HG03135 (cell line): ENCODE data around the gene MCMBP.
"Not testable (repeated sequence)": the region's sequence is repeated elsewhere in the genome, so short reads cannot be mapped to it uniquely, and the experiment has no call there.

Source experiments
- ATAC-seq: cut with Tn5 transposase; IDR thresholded peaks from one replicate; pipeline ENCODE4 v1.9.1; 2021; ENCODE audit warnings: mild to moderate bottlenecking, moderate library complexity; ENCODE audit not compliant: unreplicated experiment

Gene MCMBP

DNA sequence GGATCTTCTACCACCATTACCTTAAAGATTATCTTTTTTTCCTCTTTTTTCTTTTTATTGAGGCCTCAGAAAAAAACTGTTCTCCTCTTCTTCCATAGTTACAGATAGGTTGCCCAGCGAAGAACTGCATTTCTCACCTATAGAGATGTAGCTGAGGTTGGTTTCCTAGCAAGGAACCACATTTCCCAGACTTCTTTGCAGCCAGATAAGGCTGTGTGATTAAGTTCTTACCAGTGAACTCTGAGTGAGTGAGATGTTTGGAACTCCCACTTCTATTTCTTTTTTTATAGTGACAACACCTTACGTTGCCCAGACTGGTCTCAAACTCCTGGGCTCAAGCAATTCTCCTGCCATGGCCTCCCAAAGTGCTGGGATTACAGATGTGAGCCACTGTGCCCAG lies 5.9 kb upstream of the MCMBP start:
- ATAC-seq = no peak

DNA sequence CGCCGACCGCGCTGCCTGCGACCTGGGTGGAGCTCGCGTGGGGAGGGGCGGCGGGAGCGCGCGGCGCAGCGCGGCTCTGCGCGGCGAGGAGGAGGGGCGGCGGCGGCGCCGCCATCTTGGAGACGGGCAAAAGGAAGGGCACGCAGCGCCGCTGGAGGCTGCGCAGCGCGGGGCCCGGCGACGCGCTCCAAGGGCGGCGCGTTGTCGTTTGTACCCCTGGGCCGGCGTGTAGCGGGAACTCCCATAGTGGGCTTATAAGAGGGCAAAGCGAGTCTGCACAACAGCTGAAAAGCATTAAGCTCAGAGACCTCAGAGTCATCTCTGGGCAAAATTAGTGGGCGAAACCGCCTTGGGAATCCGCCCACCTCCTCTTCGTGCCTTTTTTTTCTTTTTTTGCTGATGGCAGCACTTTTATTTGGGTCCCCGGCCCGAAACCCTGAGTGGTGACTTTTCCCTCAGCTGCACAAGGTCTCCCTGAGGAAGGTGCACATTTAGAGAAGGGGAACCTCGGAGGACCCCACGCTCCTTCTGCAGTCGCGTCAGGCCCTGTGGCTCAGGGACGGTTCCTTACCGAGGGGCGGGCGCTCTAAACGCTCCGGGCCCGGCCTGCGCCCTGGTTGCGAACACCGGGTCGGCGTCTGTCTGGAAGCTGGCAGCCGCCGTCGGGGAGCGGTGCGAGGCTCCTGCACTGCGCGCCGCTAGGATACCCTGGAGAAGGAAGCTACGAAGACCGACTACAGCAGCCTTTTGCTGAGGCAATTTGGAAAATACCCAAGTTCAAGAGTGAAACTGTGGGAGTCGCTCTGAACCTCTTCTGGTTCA lies 428 bp upstream of the MCMBP start:
- ATAC-seq = peak; percentile 90

DNA sequence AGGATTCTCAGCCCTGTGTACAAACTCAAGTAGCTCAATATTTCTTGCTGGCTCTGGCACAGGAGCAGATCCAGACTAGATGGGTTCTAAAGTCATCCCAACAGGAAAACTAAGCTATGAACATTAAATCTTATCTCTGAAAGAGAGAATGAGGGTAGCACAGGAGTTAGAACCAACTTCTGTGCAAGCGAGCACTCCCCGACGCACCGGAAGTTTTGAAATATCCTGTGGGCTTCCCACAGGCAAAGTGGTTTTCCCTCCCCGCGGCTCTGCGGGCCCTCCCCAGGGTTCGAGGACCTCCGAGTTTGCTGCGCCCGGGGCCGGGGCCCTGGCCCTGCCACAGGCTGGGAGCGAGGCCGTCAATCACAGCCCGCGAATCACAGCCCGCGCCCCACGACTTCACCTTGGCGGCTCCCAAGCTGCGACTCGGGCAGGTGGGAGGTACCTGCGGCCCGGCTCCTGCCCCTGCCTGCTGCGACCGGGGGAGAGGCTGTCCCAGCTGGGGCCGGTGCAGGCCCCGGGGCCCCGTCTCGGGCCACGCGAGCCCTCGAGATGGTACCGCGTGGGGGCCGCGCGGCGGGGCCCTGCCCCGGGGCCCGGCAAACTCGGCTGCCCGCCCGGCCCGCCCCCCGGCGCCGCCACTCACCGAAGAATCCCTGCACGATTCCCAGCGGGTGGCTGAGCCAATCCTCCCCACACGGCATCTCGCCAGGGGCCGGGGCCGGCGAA lies 598 bp downstream of the MCMBP start:
- peak; percentile 43 for ATAC-seq

DNA sequence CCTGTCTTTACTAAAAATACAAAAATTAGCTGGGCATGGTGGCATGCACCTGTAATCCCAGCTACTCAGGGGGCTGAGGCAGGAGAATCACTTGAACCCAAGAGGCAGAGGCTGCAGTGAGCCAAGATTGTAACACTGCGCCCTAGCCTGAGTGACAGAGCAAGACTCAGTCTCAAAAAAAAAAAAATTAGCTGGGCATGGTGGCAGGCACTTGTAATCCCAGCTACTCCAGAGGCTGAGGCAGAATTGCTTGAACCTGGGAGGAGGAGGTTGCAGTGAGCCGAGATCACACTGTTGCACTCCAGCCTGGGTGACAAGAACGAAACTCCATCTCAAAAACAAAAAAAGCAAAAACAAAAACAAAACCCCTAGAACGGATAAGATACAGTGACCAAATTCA lies 3.2 kb downstream of the MCMBP start:
- not testable (repeated sequence) for ATAC-seq

DNA sequence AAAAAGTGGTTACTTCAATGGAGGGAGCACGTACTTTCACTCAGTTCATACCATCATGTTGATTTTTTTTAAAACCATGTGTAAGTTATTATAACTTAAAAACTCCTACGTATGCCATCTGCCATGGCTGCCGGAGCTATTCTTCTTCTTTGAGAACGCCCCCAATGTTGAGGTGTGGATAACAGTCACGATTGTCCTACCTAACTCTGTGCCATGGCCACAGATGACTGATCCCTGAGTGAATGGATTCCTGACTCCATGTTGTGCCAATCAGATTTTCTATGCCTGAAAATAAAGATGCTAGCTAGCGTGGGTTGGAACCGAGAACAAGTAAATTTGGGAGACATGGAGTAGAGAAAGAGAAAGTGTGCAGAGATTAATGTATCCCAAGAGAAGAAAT lies 5.3 kb downstream of the MCMBP start:
- ATAC-seq = no peak

DNA sequence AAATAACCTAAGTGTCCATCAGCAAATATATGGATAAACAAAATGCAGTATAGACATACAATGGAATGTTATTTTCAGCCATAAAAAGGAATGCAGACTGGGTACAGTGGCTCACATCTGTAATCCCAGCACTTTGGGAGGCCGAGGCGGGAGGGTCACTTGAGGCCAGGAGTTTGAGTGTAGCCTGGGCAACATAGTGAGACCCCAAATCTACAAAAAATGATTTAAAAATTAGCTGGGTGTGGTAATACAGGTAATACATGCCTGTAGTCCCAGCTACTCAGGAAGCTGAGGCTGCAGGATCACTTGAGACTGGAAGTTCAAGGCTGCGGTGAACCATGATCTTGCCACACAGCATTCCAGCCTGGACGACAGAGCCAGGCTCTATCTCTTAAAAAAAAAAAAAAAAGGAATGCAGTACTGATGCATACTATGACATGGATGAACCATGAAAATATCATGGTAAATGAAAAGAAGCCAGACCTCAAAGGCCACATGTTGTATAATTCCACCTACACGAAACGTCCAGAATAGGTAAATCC lies 6.9 kb downstream of the MCMBP start:
- ATAC-seq = no peak

DNA sequence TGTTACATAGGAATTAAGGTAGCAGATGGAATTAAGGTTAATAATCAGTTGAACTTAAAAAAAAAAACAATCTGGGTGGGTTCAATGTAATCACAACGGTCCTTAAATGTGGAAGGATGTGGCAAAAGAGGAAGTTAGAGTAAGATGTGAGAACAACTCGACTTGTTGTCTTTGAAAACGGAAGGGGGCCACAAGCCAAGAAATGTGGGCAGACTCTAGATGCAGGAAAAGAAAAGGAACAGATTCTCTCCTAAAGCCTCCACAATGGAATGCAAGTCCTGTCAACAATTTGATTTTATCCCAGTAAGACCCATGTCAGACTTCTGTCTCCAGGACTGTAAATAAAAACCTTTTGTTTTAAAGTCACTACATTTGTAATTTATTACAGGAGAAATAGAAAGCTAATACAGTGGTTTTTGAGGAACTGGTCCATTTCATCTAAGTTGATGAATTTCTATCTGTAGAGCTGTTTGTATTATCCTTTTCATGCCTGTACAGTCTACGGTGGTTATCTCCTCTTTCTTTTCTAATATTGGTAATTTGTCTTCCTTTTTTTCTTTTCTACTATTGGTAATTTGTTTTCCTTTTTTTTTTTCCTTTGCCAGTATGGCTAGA lies 8.6 kb downstream of the MCMBP start:
- ATAC-seq = no peak

DNA sequence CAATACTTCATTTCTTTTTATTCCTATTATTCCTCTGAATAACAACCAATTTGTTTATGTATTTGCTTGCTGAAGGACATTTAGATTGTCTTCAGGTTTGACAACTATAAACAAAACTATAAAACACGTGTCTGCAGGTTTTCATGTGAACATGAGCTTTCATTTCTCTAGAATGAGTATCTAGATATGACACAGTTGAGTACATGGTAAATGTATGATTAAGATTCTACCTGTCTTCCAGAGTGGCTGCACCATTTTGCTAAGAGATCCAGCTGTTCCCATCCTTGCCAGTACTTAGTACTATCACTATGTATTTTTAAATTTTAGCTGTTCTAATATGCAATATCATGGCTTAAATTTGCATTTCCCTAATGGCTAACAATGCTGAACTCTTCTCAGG lies 10.1 kb downstream of the MCMBP start:
- ATAC-seq = no peak

DNA sequence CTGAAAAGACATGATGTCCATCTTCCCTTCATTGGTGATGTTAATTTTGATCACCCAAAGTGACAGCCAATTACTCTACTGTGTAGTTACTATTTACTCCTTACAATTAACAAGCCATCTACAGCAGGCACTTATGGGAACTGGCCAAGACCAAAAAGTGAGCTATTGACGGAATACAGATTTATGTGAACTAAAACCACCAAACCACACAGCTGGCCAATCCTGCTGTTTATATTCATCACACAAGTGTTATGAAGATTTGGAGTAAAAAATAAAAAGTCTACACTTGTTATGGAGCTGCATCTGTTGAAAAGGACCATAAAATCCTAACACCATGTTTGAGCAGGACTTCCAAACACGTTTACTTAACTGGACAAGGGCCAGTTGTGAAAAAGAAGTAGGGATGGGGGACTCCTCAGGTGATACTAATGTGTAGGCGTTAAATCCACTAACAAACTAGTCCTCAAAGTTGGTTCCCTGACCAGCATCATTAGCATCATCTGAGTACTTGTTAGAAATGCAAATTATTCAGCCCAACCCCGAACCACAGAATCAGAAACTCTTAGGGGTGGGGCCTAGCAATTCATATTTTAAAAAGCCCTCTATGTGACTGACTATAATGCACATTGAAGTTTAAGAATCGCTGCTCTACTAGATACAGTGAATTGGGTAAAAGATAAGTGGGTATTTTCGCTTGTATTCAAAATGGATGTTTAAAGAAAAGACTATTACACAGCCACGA lies 11.6 kb downstream of the MCMBP start:
- no peak for ATAC-seq

DNA sequence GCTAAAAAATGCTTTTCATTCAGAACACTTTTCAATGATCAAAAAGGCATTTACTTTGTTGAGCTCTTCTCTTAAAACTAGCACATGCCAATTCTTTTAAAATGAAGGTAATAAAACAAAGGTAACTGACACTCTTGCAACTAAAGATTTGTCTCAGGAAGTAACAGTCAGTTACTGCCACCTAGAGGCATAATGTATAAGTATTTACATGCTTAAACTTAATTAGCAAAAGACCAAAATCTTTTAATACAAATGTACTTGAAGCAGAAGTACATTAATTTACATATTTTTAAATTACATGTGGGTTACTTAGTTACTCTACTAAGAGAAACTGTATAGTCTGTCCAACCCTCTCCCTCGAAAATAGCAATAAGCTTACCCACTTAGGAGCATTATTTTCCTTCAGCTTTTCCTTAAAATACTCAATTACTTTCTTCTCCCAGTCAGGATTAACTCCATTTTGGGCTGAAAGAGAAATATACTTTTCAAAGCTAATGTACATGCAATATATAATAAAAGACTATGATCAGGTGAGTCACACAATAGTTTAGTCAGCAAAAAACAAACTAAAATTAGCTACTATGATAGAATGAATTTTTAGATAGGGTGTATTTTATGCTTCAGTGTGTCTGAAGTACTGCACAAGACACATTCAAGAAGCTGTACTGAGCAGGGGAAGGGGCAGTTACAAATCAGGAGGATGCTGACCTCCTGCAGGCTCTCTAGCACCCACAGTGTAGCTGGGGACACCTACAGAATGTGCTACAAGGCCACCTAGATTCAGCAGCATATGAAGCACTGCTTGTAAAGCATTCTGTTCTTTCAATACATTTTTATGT lies 13.0 kb downstream of the MCMBP start:
- no peak for ATAC-seq

DNA sequence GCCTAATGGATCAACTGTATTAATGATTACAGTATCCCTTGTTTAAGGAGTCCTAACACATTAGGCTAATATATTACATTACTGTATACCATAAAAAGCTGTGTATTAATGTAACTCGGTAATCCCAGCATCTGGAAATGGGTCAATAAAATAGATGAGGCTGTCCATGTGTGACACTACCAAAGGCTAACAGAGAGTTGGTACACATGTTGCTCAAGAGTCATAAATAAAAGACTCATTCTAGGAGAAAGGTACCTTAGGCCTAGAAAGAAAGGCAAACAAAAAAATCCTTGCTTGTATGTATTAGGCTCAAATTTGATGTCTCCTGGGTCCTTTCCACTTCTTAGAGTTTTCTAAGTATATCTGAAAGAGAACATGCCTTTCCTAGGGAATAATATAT lies 14.6 kb downstream of the MCMBP start:
- no peak for ATAC-seq

DNA sequence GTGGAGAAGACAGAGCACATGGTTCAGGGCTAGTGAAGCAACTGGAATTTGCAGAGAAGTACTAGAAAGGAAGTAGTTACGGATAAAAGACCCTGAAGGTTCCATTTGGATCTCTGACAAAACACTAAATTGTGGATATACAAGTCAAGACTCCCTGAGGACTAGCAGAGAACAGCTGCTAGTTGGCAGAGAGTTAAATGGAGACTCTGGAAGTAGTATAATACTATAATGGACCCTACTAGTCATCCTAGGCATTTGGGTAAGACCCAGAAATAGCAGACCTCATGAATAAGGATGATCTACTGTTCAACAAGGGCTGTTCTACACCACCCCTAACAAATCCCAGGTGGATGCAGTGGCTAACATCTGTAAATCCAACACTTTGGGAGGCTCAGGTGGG lies 19.1 kb downstream of the MCMBP start:
- no peak for ATAC-seq

DNA sequence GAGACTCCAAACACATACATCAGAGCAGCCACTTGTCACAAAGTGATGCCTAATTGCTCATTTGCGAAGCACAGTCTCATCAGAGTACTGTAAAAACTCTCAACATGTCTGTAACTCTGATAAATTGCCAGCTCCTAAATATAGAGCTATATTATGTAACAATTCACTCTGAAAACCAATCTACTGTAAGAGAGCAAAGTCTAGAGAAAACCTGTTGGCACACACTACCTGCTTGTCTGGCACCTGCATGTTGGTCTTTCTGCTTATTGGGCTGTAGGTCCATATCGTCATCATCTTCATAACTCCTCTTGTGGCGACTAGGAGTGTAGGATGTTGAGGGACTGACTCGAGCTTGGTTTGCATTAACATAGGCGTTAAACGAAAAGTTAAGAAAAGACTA lies 19.8 kb downstream of the MCMBP start:
- no peak for ATAC-seq

DNA sequence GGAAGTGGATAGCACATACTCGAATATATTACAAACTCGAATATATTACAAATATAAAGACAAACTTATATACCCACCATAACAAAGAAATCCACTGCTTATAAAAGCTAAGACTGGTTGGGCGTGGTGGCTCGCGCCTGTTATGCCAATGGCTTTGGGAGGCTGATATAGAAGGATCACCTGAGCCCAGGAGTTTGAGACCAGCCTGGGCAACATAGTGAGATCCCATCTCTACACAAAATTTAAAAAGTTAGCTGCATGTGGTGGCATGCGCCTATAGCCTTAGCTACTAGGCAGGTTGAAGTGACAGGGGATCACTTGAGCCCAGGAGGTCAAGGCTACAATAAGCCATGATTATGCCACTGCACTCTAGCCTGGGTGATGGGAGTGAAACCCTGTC lies 20.4 kb downstream of the MCMBP start:
- ATAC-seq = no peak

DNA sequence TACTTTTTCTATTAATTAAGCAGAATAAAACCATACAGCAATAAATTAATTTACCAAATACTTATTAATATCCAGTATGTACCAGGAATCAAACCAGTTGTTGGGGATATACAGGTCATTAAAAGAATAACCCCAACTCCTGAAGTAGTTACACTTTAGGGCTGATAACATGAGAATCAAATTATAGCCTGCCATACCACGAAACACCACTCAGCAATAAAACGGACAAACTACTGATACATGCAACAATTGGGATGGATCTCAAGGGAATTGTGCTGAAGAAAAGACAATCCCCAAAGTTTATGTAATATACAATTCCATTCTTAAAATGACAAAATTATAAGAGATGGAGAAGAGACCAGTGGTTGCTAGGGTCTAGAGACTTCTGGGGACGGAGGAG lies 22.7 kb downstream of the MCMBP start:
- ATAC-seq = no peak

DNA sequence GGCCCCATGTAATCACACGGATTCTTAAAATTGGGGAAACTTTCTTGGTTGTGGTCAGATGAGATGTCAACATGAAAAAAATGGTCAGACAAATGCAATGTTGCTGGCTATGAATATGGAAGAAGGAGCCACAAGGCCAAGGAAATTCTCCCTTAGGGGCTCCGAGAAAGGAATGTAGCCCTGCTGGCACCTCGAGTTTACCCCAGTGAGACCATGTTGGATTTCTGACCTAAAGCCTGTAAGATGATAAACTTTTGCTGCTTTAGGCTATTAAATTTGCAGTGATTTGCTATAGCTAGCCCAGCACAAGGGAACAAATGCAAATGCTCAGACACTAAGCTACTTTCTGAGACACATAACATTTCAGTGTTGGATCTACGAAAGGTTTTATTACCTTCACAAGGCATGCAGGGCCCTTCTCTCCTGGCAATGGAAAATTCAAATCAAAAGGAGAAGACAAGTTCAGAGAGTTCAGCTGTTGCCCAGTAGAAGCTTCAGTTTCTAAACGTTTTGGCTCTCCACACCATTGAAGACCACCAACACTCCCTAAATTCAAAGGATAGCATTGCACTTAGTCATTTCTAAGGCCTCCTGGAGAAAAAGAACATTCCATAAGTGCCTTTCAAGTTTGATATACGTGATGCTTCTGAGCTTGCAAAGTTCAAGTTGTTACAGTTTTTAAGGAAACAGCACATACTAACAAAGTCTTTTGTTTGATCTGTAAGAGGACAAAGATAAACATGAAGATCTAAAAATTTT lies 23.4 kb downstream of the MCMBP start:
- no peak for ATAC-seq

DNA sequence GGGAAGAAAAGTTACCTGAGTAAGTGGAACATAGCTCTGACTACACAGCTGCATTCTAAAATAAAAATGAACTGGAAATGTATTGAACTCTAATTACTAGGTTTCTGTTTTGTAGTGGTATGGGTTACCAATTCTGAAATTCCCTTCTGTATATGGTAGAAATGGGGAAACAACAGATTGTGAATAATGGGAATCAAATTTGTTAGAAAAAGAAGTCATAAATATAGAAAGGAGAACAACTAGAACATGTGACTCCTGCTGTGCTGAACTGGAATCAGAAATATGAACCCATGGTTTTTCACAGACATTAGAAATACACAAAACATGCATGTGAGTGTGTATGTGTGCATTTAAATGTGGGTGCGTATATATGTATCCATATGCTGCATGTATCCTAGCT lies 27.0 kb downstream of the MCMBP start:
- no peak for ATAC-seq

DNA sequence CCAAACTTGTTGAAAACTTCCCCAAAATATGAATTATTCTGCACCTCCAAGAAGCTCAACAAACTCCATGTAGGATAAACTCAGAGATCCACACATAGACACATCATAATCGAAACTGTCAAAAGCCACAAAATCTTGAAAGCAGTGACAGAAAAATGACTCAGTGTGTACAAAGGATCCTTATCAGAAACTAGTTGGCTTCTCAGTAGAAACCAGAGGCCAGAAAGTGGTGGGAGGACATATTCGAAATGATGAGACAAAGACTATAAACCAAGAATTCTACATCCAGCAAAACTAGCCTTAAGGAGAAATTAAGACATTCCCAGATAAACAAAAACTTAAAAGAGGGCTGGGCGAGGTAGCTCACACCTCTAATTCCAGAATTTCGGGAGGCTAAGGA lies 38.5 kb downstream of the MCMBP start:
- no peak for ATAC-seq

DNA sequence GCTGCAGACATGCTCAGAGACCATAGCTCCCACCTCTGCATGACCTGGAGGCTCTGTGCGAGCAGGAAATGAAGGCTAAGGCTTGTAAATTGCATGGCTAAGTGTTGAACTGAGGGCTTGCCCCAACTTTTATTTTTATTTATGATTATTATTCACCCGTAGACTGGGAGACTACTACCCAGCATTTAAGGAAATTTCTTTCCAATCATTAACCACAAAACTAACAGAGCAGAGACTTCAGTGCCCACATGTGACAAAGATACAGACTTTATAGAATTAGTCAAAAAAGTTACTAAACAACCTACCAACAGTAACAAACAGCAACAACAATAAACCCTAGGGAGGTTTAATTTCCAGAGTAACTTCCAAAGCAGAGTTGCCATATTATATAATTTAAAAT lies 39.7 kb downstream of the MCMBP start:
- ATAC-seq = no peak

DNA sequence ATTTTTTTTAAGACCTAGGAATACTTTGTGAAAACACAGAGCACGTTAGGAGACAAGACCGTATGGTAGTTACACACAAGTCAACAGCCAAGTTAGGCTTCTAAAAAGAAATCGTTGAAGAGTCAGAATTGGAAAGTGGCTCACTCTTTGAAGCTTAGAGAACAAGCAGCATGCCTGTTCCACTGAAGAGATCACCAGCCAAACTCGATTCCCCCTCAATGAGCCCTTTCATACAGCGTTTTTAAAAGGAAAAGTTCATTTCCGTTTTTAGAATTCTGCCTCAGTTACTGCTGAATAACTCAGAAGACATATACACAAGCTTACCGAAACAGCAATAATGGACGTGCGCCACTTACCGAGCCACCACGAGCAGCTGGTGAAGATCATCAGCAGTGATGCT lies 41.0 kb downstream of the MCMBP start:
- no peak for ATAC-seq
